Measurements from ENCODE around the gene PLCB3.

PLCB3 gene

GRCh38 chr11:64264371-64264852, 13.1 kb downstream of the PLCB3 start:
- TF ChIP-seq CTCF (IDR thresholded peaks at IDR 0.05): no peak

- no peak for TF ChIP-seq CTCF (IDR thresholded peaks at IDR 0.05)
Observed at GRCh38 chr11:64265176-64266160, 14.1 kb downstream of the PLCB3 start.

DNA sequence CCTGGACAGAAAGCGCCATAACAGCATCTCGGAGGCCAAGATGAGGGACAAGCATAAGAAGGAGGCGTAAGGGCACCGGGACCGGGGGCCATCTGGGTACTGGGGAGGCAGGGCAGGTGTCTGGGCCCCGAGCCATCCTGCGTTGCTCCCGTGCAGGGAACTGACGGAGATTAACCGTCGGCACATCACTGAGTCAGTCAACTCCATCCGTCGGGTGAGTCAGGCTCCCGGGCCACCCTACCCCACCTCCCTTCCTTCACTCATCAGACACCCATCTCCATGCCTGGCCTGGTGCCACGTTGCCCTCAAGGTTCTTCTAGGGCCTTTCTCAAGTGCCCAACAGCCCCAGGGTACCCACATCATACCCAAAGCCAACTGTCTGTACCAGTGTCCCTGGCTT, 15.0 kb downstream of the PLCB3 start:
- TF ChIP-seq CTCF (IDR thresholded peaks at IDR 0.05): no peak

DNA sequence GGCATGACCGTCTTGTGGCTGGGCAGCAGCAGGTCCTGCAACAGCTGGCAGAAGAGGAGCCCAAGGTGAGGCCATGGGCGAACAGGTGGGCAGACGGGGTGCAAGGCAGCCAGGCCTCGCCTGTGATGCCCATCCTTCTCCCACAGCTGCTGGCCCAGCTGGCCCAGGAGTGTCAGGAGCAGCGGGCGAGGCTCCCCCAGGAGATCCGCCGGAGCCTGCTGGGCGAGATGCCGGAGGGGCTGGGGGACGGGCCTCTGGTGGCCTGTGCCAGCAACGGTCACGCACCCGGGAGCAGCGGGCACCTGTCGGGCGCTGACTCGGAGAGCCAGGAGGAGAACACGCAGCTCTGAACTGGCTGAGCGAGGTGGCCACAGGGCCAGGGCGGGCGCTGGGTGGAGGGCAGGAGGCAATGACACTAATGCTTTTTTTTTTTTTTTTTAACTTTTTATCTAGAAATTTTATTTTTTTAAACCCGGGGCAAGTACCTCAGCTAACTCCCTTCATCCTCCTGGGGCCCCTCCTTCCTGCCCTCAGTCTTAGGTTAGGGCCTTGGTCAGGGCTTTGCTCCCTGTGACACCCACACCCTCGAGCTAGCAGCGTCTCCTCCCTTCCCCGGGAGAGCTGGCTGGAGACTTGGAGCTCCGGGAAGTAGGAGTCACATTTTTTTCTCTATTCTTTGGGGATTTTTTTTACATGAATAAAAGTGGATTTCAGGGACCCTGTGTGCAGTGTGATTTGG, 16.0 kb downstream of the PLCB3 start:
- no peak for TF ChIP-seq CTCF (IDR thresholded peaks at IDR 0.05)

- no peak for TF ChIP-seq CTCF (IDR thresholded peaks at IDR 0.05)
Observed at GRCh38 chr11:64268025-64268892, 16.9 kb downstream of the PLCB3 start.

- no peak for TF ChIP-seq CTCF (IDR thresholded peaks at IDR 0.05)
Observed at GRCh38 chr11:64268893-64269539, 17.7 kb downstream of the PLCB3 start.
